Mammary epithelial cell (primary cell): ENCODE measurements around the gene CDC42EP2.

Experiments used
- EZH2 ChIP-seq: IDR thresholded peaks from 2 replicates; pipeline ENCODE4 v1.6.1; 2012; ENCODE audit warnings: low read length, inconsistent platforms, borderline replicate concordance
- TF ChIP-seq, protein P1 (sequence below), 2 donors: IDR thresholded peaks in 1 of 2; conservative IDR thresholded peaks in 1 of 2; 2 replicates each; pipeline ENCODE4 v1.5.1; 2011 to 2012; ENCODE audit warnings: inconsistent platforms in 2 of 2, low read length in 2 of 2, mild to moderate bottlenecking in 2 of 2, control low read depth in 1 of 2, low read depth in 1 of 2; ENCODE audit not compliant: insufficient read depth in 1 of 2; ENCODE audit errors: extremely low read depth in 1 of 2

DNA sequence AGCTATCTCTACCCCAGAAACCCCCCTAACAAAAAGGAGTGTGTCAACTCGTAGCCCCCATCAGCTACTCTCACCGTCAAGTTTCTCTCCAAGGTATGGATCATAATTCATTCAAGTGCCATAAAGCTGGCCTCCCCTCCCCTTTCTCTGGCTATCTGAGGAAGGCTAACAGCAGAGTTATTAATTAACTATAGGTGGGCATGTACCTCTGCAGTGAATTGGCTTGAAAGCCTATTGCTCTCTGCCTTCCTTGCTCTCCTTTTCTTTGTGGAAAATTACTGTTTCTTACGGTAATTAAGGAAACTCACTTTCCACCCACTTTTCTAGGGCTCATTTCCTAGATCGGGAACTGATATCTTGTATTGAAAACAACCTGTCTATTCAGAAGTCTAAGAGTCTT, 38.8 kb upstream of the CDC42EP2 start:
- TF ChIP-seq, protein P1, sequence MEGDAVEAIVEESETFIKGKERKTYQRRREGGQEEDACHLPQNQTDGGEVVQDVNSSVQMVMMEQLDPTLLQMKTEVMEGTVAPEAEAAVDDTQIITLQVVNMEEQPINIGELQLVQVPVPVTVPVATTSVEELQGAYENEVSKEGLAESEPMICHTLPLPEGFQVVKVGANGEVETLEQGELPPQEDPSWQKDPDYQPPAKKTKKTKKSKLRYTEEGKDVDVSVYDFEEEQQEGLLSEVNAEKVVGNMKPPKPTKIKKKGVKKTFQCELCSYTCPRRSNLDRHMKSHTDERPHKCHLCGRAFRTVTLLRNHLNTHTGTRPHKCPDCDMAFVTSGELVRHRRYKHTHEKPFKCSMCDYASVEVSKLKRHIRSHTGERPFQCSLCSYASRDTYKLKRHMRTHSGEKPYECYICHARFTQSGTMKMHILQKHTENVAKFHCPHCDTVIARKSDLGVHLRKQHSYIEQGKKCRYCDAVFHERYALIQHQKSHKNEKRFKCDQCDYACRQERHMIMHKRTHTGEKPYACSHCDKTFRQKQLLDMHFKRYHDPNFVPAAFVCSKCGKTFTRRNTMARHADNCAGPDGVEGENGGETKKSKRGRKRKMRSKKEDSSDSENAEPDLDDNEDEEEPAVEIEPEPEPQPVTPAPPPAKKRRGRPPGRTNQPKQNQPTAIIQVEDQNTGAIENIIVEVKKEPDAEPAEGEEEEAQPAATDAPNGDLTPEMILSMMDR (conservative IDR thresholded peaks at IDR 0.05 in 1 of 2, IDR thresholded peaks at IDR 0.05 in 1 of 2; ENCODE audit: extremely low read depth in 1 of 2, insufficient read depth in 1 of 2, low read depth in 1 of 2, low read length in 2 of 2) = no peak
- no peak for TF ChIP-seq EZH2
